Measurements from ENCODE around the gene ITGB1BP2. TPM values are rescaled to one million over a fixed set of nuclear protein-coding genes. Genes with fewer than 3 reads are reported as not detected.

ITGB1BP2 gene
- total and polyA plus RNA-seq, 2 of the 8 experiments (the other 6 are each of a cell fraction or from before 2014, with no cell fraction given), result 2.9 to 5.2 TPM

GRCh38 chrX:71283403-71284143, 18.0 kb upstream of the ITGB1BP2 start, which contains the start of gene NONO (continued):
- TF ChIP-seq RBBP5 (IDR thresholded peaks at IDR 0.05; ENCODE audit: borderline replicate concordance, low read depth, low read length), result no peak
- TF ChIP-seq SP1 (IDR thresholded peaks at IDR 0.05; ENCODE audit: low read depth, low read length), result peak; percentile 50
- peak; percentile 75 for TF ChIP-seq TAF7 (optimal IDR thresholded peaks at IDR 0.05; ENCODE audit: borderline replicate concordance, low read depth, low read length)
- no peak for TF ChIP-seq TEAD4 (IDR thresholded peaks at IDR 0.05; ENCODE audit: low read depth, low read length)
- no peak for TF ChIP-seq BCL11A (IDR thresholded peaks at IDR 0.05; ENCODE audit: low read depth in 2 of 2, low read length in 2 of 2)
- TF ChIP-seq JUND (IDR thresholded peaks at IDR 0.05; ENCODE audit: low read length), result no peak
- TF ChIP-seq, protein P1, sequence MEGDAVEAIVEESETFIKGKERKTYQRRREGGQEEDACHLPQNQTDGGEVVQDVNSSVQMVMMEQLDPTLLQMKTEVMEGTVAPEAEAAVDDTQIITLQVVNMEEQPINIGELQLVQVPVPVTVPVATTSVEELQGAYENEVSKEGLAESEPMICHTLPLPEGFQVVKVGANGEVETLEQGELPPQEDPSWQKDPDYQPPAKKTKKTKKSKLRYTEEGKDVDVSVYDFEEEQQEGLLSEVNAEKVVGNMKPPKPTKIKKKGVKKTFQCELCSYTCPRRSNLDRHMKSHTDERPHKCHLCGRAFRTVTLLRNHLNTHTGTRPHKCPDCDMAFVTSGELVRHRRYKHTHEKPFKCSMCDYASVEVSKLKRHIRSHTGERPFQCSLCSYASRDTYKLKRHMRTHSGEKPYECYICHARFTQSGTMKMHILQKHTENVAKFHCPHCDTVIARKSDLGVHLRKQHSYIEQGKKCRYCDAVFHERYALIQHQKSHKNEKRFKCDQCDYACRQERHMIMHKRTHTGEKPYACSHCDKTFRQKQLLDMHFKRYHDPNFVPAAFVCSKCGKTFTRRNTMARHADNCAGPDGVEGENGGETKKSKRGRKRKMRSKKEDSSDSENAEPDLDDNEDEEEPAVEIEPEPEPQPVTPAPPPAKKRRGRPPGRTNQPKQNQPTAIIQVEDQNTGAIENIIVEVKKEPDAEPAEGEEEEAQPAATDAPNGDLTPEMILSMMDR (IDR thresholded peaks at IDR 0.05; ENCODE audit: control extremely low read depth in 1 of 3, insufficient read depth in 1 of 3, low read depth in 1 of 3, low read length in 3 of 3), result peak in 1 of 3 experiments; percentile 3; a peak in 1 of 4 replicates
- TF ChIP-seq SIN3A (conservative IDR thresholded peaks at IDR 0.05 in 1 of 2, IDR thresholded peaks at IDR 0.05 in 1 of 2; ENCODE audit: low read depth in 1 of 2, low read length in 2 of 2), result peak in 1 of 2 experiments; percentile 42; a peak in 1 of 4 replicates
- TF ChIP-seq BRCA1 (IDR thresholded peaks at IDR 0.05; ENCODE audit: low read depth, low read length), result no peak
- peak; percentile 75 to 96 for TF ChIP-seq POLR2A (IDR thresholded peaks at IDR 0.05; ENCODE audit: control extremely low read depth in 1 of 2, low read depth in 2 of 2, low read length in 2 of 2)
- TF ChIP-seq TCF12 (IDR thresholded peaks at IDR 0.05; ENCODE audit: low read depth, low read length), result no peak
- TF ChIP-seq RAD21 (IDR thresholded peaks at IDR 0.05 in 1 of 2, conservative IDR thresholded peaks at IDR 0.05 in 1 of 2; ENCODE audit: low read depth in 2 of 2, low read length in 2 of 2), result no peak
- TF ChIP-seq NRF1 (IDR thresholded peaks at IDR 0.05; ENCODE audit: low read depth, low read length), result peak; percentile 36
- TF ChIP-seq ASH2L (IDR thresholded peaks at IDR 0.05; ENCODE audit: low read length), result peak; percentile 18
- TF ChIP-seq SP2 (IDR thresholded peaks at IDR 0.05; ENCODE audit: low read length), result peak; percentile 43; the same call in 1 of the 2 replicates
- no peak for TF ChIP-seq ZNF274 (IDR thresholded peaks at IDR 0.05; ENCODE audit: borderline replicate concordance, extremely low read depth, low read length)
- TF ChIP-seq, protein P2, sequence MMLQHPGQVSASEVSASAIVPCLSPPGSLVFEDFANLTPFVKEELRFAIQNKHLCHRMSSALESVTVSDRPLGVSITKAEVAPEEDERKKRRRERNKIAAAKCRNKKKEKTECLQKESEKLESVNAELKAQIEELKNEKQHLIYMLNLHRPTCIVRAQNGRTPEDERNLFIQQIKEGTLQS (IDR thresholded peaks at IDR 0.05; ENCODE audit: insufficient read depth, low read depth, low read length), result no peak
- TF ChIP-seq MAX (IDR thresholded peaks at IDR 0.05), result 0 out of 2 replicates have a peak, but pooled peaks have one; percentile 11
- no peak for TF ChIP-seq POU5F1 (IDR thresholded peaks at IDR 0.05; ENCODE audit: low read depth, low read length)
- peak; percentile 90 for TF ChIP-seq TBP (IDR thresholded peaks at IDR 0.05; ENCODE audit: low read depth, low read length)
- TF ChIP-seq SUZ12 (IDR thresholded peaks at IDR 0.05; ENCODE audit: low read length), result no peak
